Mesodermal cell (in vitro differentiated cells): Measurements from ENCODE around the gene IRF1.

Experiments
- H3K27ac ChIP-seq: 2 replicates; pipeline ENCODE4 v1.7.0; 2013; ENCODE audit warnings: mild to moderate bottlenecking, low read depth, low read length, moderate library complexity; ENCODE audit not compliant: severe bottlenecking
- H3K36me3 ChIP-seq: 2 replicates; pipeline ENCODE4 v1.7.1; 2013; ENCODE audit warnings: mild to moderate bottlenecking, low read length, moderate library complexity; ENCODE audit not compliant: control insufficient read depth, insufficient read depth
- H3K4me1 ChIP-seq: one replicate; pipeline ENCODE4 v1.7.1; 2013; ENCODE audit warnings: mild to moderate bottlenecking, low read length; ENCODE audit not compliant: insufficient read depth, control insufficient read depth, poor library complexity, severe bottlenecking
- H3K4me3 ChIP-seq: 2 replicates; pipeline ENCODE4 v1.7.0; 2013; ENCODE audit warnings: low read length, control low read depth, mild to moderate bottlenecking; ENCODE audit not compliant: insufficient read depth, poor library complexity, severe bottlenecking; ENCODE audit errors: extremely low read depth
- H3K9me3 ChIP-seq: 2 replicates; pipeline ENCODE4 v1.7.1; 2013; ENCODE audit warnings: mild to moderate bottlenecking, low read length, moderate library complexity; ENCODE audit not compliant: control insufficient read depth
- WGBS, 2 experiments: methylation state at CpG; one replicate each; pipeline ENCODE4 v1.1.5; 2013; ENCODE audit warnings: missing lambda C conversion rate in 2 of 2; ENCODE audit not compliant: insufficient coverage in 2 of 2; 5-methylcytosine and 5-hydroxymethylcytosine counted together

The IRF1 gene

DNA sequence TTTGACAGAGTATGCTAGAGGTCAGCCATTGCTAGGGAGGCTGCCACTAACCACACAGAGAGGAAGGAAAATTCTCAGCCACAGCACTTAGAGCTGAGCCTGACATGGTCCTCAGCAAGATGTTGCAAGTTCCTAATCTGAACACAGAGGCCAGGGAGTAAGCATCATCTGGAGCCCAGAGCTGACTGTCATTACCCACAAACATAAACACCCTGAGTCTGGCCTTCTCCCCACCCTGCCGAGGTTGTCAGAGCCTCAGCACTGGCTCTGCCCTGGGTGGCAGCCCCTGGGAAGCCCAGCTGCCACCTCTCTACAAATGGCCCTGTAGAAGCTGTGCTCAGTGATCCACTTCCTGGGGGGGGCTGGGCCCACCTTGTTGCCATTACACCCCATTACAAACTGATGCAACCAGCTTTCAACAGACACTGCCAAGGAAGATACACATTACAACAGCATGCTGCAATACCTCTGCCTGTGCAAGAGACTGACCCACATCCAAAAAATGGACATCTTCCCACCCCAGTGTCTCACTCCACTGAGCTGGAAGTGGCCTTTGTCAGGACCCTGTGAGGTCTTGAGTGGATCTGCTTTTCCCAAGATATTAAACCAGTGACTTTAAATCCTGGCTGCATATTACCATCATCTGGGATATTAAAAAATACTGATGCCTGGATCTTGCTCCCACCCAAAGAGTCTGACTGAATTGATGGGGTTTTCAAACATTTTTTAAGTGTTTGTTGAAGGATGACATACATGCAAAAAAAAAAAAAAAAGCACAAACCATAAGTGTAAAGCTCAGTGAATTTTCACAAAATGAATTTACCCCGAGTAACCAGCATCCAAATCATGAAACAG lies 33.0 kb downstream of the IRF1 start:
- Histone ChIP-seq H3K9me3 (no peaks in the 10 kb centered on the region), H3K4me1 (peaks cover 15% of the 10 kb centered on the region), H3K4me3 (no peak overlapping the region), H3K27ac (no peak overlapping the region), H3K36me3 (no peaks in the 10 kb centered on the region)
- WGBS, 2 experiments: 78 to 100% methylated on average over 2 of the region's 2 CpGs

DNA sequence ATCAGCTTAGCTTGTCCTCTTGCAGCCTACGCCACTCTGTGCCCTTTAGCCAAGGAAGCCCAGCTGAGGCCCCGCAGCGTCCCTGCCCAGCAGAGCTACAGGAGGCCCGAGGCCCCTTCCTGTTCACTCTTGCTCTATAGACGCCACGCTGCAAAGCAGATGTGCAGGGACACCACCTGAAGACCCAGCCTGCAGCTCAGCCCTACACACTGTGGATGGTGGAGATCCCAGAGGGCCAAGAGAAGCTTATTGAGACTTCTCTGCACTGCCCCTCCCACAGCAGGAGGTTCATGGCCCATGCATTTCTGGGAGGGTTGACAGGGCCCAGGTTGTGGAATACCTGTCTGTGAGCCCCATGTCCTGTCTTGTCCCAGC lies 33.6 kb downstream of the IRF1 start:
- 91 to 98% methylated on average over 5 to 6 of the region's 6 CpGs for whole genome bisulfite sequencing, 2 experiments
- peaks cover 15% of the 10 kb centered on the region for H3K4me1 ChIP-seq
- no peak overlapping the region for H3K27ac ChIP-seq

DNA sequence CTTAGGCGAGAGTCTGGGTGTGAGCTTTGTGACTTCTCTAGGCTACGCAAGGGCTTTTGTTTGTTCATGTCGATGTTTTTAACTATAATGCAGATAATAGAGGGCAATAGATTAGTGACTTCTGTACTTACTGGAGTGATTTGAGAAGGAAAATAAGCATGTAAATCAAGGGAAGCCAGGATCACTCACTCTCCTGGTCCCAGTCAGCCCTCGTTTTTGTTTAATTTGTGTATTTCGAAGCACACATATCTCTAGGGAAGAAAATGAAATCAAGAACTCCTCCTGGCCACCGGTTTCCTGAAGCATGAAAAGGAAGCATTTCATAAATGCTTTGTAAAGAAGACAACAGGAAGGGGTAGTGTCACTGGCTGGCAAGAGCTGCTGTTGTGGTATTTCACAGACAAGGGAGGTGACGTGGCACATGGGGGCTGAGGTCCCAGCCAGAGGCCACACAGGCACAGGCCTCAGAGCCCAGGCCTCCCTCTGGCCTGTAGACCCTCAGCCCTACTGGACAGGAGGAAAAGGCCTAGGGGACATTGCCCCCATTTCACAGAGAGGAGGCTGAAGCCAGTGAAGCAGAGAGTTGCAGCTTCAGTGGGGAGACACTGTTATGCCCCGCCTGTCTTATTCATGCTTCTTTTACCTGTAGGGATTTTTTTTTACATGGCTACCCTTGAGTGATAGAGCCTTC lies 34.1 kb downstream of the IRF1 start:
- Histone ChIP-seq H3K4me3 (no peak overlapping the region), H3K4me1 (peaks cover 15% of the 10 kb centered on the region), H3K36me3 (no peaks in the 10 kb centered on the region), H3K27ac (no peak overlapping the region), H3K9me3 (no peaks in the 10 kb centered on the region)
- WGBS, 2 experiments: 74 to 81% methylated on average over 6 to 7 of the region's 8 CpGs

More for the DNA sequence above, 33.6 kb downstream of the IRF1 start:
- Histone ChIP-seq H3K9me3 (no peaks in the 10 kb centered on the region), H3K4me3 (no peak overlapping the region), H3K36me3 (no peaks in the 10 kb centered on the region)

DNA sequence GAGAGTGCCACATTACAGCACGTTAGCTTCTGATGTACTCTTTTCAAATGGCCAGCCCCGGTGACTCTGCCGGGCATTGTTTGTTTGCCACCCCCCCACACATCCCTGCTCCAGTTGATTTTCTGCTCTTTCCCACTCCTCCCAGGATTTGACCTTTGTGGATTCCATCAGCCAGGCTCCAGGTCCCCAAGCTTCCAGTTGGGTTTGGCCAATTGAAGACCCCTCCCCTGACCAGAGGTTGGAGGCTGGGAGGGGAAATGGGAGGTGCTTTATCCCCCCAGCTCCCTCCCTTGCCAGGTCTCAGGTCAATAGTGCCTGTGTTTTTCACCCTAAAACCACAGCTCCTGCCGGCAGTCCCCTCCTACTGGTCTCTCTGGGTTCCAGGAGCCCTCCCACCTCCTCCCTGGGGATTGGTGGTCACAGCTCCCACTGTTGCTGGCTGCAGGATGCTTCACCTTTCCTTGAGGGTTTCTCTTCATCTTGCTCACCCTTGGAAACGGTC lies 34.9 kb downstream of the IRF1 start:
- Histone ChIP-seq H3K27ac (no peak overlapping the region), H3K4me3 (no peak overlapping the region), H3K4me1 (peaks cover 15% of the 10 kb centered on the region), H3K9me3 (no peaks in the 10 kb centered on the region), H3K36me3 (no peaks in the 10 kb centered on the region)
- WGBS, 2 experiments: 58 to 59% methylated on average over 3 to 5 of the region's 5 CpGs

DNA sequence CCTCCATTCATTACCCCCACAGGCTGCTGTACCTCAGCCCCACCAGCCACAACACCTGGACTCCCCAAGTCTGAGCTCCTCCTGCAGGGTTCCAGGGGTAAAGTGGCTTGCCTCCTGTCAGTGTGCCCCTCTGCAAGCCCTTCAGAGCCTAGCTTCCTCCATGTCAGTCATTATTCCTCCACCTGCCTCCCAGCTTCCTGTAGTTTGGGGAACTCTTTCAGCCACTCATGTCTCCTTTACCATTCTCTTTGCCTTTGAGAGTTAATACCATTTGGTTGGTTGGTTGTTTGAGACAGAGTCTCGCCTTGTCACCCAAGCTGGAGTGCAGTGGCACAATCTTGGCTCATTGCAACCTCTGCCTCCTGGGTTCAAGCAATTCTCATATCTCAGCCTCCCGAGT lies 36.2 kb downstream of the IRF1 start:
- peaks cover 15% of the 10 kb centered on the region for H3K4me1 ChIP-seq

DNA sequence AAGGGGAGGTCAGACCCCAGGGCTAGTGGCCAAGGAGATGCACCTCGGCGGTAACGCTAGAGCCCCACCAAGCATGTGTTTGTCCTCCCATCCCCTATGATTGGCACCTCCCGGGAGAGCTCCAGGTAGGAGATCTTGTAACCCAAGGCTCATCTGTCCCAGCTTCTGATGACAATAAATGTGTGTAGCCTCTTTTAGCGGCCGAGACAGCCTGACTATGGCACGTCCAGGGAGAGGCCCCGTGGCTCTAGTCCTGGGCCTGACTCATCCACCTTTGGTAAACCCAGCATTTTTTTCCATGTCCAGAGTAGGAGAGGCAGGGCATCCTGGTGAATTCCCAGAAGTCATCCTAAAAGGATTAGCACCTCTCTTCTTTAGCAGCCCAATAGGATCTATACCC lies 39.2 kb downstream of the IRF1 start:
- Histone ChIP-seq H3K4me3 (no peak overlapping the region), H3K36me3 (no peaks in the 10 kb centered on the region), H3K27ac (no peak overlapping the region), H3K9me3 (no peaks in the 10 kb centered on the region), H3K4me1 (peaks cover 4% of the 10 kb centered on the region)
- WGBS, 2 experiments: 76 to 79% methylated on average over 8 of the region's 8 CpGs

More for the DNA sequence above, 36.2 kb downstream of the IRF1 start:
- H3K36me3 ChIP-seq: no peaks in the 10 kb centered on the region
- H3K27ac ChIP-seq: no peak overlapping the region
- no peak overlapping the region for H3K4me3 ChIP-seq
- WGBS, 2 experiments: 100% methylated on average over 1 to 2 of the region's 2 CpGs
- no peaks in the 10 kb centered on the region for H3K9me3 ChIP-seq

DNA sequence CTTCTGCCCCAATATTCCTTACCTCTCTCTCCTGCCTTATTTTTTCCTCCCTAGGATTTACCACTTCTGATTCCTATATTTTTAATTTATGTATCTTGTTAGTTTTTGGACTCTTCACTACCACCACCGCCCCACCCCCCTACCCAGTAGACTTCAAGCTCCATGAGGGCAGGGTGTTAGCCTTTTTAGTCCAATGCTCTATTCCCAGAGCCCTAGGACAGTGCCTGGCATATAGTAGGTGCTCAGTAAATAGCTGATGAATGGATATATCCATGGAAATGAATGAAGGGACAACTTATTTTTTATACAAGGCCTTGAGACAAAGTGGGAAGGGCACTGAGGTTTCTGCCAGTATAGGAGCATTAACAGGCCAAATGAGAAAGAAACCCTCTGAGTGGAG lies 41.5 kb downstream of the IRF1 start:
- H3K27ac ChIP-seq: no peak overlapping the region
- H3K9me3 ChIP-seq: no peaks in the 10 kb centered on the region
- peaks cover 4% of the 10 kb centered on the region for H3K4me1 ChIP-seq
- no peaks in the 10 kb centered on the region for H3K36me3 ChIP-seq
- H3K4me3 ChIP-seq: no peak overlapping the region
- no CpG with 5 or more reads among the region's 1 CpG for WGBS, 2 experiments

DNA sequence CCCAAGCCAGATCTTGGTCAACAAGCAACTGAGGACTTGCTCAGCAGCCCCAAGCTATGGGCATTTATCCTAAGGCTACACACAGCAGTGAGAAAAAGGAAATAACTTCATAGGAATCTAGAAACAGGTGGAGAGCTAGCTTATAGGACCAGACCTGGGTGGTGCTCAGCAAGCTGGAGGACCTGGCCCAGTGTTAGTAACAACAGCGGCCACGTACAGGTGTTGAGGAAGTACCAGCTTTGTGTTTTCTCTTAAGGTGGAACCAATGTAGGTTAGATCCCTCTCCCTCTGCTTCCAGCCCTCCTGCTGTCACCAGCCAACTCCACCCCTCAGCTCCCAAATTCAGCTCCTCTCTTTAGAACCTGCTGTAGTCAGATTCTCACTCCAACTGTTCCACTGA lies 43.4 kb downstream of the IRF1 start:
- Histone ChIP-seq H3K9me3 (no peaks in the 10 kb centered on the region), H3K27ac (no peak overlapping the region), H3K4me1 (peaks cover 4% of the 10 kb centered on the region), H3K36me3 (no peaks in the 10 kb centered on the region), H3K4me3 (no peak overlapping the region)
- 94% methylated on average over 2 of the region's 2 CpGs; no CpG with 5 or more reads in 1 of the 2 experiments for WGBS, 2 experiments

DNA sequence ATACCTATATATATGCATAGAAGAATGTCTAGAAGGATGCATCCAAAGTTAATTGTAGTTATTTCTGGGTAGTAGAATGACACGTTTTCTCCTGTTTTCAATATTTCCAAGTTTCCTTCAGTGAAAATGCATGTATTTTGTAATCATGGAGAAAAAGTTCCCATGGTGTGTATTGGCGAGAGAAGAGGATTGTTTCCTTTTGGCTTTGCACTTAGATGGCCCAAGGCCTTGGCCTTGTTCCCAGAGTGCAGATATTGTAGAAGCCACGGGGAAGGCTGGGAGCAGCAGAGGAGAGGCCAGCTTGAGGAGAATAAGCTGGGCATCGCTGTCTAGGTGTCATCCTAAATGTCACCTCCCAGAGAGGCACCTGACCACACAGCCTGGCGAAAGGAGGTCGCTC lies 44.0 kb downstream of the IRF1 start:
- Histone ChIP-seq H3K9me3 (no peaks in the 10 kb centered on the region), H3K27ac (no peak overlapping the region), H3K36me3 (no peaks in the 10 kb centered on the region), H3K4me1 (peaks cover 4% of the 10 kb centered on the region), H3K4me3 (no peak overlapping the region)
- 83 to 96% methylated on average over 5 to 6 of the region's 6 CpGs for WGBS, 2 experiments

DNA sequence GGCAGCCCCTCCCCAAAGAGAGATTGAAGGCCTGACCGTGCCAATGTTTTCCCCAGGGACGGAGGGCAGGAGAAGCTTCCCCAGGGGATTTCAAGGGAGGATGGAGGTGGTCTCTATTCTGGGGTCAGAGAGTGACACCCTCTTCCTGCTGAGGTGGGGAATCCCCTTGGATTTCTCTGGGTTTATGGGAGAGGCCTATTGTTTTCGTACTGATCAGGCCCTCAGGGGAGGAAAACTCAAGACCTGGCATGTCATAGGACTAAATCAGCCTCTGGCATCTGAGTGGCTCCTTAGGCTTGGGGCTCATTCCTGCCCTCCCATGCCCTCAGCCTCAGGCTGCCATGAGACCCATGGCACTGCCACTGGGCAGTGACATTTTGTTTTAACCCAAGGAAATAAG lies 44.6 kb downstream of the IRF1 start:
- Histone ChIP-seq H3K4me3 (no peak overlapping the region), H3K4me1 (peaks cover 4% of the 10 kb centered on the region), H3K27ac (no peak overlapping the region), H3K36me3 (no peaks in the 10 kb centered on the region), H3K9me3 (no peaks in the 10 kb centered on the region)
- 58 to 82% methylated on average over 2 of the region's 3 CpGs for WGBS, 2 experiments

DNA sequence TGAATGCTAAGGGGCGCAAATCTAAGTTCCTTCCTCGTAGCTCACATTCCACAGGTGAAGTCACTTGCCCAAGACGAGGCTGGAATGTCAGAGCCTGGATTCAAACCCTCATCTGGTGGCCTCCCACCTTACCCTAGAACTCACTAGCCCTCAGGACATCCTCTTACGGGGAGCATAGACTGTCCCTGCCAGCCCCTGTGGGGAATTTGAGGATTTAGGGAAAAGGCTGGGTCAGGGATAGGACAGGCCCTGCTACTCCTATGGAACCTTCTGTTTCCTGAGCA lies 45.0 kb downstream of the IRF1 start:
- no peak overlapping the region for H3K4me3 ChIP-seq
- no peak overlapping the region for H3K27ac ChIP-seq
- 73 to 88% methylated on average over 3 of the region's 4 CpGs for WGBS, 2 experiments
- peaks cover 4% of the 10 kb centered on the region for H3K4me1 ChIP-seq
- no peaks in the 10 kb centered on the region for H3K36me3 ChIP-seq
- H3K9me3 ChIP-seq: no peaks in the 10 kb centered on the region
